Daoy (cell line): ENCODE results near the gene PHF5A. TPM values are rescaled to one million over a fixed set of nuclear protein-coding genes. Genes with fewer than 3 reads are reported as not detected.
A peak's percentile ranks its signal among the peaks of the same experiment; 100 is the strongest.
"Not testable (repeated sequence)": the region's sequence is repeated elsewhere in the genome, so short reads cannot be mapped to it uniquely, and the experiment has no call there.

Experiments used
- DNase-seq: peaks from one replicate; pipeline ENCODE4 v3.0.0-alpha.2; 2015; ENCODE audit warnings: low read depth
- total RNA-seq: library from RNA; depleted of rRNA; stranded (reverse); fragments of >200 nt; shearing (Covaris generic); gene quantifications from 2 replicates; pipeline ENCODE4 v1.2.3, GENCODE V29; 2014

The PHF5A gene
- total RNA-seq, 1 experiment from 2014 or later: 148 TPM

DNA sequence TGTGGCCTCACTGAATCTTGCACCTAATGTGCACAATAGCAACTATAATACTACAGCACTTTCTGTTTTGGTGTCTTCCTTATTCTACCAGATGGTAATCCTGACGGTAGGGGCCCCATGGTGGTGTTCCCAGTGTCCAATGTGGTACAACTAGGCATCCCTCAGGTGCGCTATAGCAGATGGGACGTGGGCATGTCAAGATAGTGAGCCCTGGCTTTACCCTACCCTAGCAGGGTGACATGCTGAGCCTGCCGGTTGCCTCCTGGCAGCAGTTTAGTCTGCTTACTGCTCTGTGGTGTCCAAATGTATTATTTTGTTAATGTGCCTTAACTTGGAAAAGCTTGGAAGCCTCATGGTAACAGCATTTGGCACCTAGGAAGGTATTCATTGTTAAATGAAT is 19.6 kb upstream of the PHF5A start:
- DNase-seq: no peak

DNA sequence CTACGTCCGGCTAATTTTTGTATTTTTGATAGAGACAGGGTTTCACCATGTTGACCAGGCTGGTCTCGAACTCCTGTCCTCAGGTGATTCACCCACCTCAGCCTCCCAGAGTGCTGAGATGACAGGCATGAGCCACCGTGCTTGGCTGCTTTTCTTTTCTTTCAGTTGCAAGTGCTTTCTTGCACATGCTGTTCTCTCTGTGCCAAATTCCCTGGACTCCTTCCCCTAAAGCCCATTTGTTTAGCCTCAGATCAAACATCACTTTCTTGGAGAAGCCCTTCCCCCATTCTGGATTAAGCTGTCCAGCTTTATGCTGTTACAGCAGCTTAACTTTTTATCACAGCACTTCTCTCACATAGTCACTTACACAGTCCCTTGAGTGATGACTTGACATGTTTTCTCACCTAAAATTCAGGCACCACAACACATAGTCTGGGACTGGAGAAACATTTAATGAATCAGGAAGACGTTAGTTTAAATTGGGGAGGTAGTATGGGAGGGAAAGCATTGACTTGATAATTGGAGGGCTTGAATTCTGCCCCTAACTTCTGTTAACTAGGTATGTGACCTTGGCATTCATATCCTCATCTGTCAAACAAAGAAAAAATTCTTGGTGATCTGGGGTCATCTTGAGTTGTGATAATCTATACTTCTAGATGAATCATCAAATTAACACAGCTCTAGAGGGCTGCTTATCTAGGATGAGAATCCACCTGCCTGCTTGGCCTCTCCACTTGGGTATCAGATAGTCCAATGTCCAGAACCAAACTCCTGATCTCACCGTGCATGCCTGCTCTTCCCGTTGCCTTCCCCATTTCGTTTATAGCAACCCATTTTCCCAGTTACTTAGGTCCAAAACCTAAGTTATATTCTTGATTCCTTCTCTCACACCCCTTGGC is 18.8 kb upstream of the PHF5A start:
- no peak for DNase-seq

DNA sequence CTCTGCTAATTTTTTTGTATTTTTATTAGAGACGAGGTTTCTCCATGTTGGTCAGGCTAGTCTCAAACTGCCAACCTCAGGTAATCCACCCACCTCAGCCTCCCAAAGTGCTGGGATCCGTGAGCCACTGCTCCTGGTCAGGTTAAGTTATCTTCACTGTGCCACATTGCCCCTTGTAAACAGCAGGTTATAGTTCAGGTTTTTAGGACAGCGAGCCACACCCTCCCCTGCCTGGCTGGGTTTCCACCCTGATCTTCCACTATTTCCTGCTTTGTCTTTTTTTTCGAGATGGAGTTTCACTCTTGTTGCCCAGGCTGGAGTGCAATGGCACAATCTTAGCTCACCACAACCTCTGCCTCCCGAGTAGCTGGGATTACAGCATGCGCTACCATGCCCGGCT is 16.5 kb upstream of the PHF5A start:
- DNase-seq: no peak

- peak; percentile 16 for DNase-seq
These were observed 13.9 kb upstream of the PHF5A start for GRCh38 chr22:41482319-41482935.

DNA sequence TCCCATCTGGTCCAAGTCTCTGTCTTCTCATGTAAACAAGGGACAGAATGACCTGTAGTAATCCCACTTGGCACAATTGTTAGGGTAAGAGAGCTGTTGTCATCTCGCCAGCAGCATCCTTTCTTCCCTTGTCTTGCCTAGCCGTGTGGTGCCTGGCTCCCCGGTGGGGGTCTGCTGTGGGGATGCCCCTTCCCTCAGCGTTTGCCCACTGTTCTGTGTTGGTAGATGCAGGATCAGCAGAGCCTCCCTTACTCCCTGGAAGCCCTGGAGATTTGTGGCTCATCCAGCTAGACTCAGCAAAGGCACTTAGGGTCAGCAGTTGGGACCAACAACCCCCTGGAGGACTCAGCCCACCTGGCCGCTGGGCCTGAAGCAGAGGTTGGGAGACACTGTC is 13.4 kb upstream of the PHF5A start:
- no peak for DNase-seq

GRCh38 chr22:41481131-41481830 is 12.8 kb upstream of the PHF5A start:
- DNase-seq: peak; percentile 19

DNA sequence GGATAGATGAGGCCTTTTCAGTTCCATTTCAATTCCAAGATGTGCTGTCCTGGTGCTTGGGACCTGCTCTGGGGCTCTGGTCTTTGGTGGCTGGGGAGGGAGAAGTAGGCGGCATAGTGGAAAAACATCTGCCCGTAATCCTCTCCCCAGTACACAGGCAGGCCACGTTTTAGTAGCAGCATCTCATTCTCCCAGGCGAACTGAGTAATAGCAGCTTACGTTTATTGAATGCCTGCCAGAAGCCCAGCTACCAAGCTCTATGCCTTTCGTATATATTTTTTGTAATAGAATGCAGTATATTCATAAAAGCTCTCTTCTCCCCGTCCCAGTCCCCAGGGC is 11.9 kb upstream of the PHF5A start:
- peak; percentile 34 for DNase-seq

GRCh38 chr22:41479671-41480396 is 11.3 kb upstream of the PHF5A start:
- DNase-seq: peak; percentile 35

DNA sequence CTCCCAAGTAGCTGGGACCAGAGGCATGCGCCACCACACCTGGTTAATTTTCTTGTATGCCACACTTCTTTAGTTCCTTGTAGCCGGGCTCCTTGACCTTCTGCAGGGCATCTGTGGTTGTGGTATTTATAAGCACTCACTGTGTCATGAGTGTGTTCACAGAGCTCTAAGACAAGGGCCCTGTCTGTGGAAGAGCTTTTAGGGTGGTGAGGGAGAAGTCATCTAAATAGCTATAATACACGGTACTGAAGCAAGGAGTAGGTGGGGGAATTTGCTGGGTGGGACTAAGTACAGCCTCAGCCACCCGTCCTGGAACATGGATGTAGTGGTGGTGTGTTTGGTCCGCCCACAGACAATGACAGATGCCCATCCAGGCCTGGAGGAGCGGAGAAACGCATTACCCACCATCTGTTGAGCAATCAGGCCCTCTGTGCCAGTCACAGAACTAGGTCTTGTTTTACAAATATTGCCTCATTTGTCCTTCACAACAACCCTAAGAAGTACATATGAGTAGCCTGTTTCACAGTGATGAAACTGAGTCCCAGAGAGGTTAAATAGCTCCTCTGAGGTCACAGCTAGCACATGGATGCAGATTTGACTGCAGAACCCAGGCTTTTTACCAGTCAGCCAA is 10.5 kb upstream of the PHF5A start:
- DNase-seq: no peak

- DNase-seq: no peak
These were observed 10.0 kb upstream of the PHF5A start for GRCh38 chr22:41478473-41478872.

DNA sequence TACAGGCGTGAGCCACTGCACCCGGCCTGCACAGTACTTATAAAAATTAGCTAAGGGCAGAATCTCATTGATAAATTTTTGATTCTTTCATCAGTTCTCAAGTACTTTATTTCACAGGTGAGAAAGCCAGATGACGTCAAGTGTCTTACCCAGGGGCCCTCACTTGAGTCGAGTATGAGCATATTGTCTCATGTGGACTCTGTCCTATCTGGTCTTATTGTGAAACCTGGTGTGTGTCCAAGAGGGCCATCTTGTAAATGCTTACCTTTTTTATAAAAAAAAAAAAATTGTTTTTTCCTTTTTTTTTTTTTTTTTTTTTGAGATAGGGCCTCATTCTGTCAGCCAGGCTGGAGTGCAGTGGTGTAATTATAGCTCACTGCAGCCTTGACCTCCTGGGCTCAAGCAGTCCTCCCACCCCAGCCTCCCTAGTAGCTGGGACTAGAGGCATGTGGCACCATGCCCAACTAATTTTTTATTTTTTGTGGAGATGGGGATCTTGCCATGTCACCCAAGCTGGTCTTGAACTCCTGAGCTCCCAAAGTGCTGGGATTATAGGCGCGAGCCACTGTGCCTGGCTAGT is 6.5 kb upstream of the PHF5A start:
- DNase-seq: no peak

DNA sequence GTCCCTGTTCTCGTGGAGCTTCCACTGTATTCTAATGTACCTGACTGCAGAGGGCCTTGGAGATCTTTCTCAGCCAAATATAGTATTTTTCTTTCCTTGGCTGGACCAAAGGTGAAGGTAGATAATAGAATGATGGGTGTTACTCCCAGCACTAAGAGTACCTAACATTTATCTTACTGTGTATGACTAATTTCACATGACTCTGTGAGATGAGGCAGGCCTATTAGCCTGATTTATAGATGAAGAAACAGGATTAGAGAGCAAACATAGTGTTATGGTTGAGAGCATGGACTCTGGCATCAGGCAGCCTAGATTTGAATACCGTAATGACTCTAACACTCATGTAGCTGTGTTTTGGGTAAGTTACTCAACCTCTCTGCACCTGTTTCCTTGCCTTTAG is 3.1 kb upstream of the PHF5A start:
- DNase-seq: no peak

- DNase-seq: no peak
These were observed 2.4 kb upstream of the PHF5A start for GRCh38 chr22:41470886-41471285.

GRCh38 chr22:41469218-41469851 is 843 bp upstream of the PHF5A start:
- DNase-seq: peak; percentile 42

- DNase-seq: no peak
These were observed 6.6 kb downstream of the PHF5A start for GRCh38 chr22:41461901-41462300.

- not testable (repeated sequence) for DNase-seq
These were observed 8.4 kb downstream of the PHF5A start for GRCh38 chr22:41460071-41460470.

DNA sequence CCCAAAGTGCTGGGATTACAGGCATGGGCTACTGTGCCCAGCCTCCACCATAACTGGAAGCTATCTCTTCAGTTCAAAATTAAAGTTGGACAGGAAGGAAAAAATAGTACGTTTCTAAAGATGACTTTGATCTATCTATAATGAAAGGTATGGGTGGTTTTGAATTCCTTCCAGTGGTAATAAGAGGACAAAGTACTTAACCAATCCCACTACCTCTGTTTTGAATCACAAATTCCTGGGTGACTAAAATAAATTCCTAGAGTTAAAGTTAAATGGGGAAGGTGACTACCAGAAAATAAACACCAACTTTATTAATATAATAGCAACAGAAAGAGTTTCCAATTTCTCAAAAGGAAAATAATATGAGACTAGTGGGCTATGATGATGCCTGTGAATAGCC is 9.1 kb downstream of the PHF5A start:
- DNase-seq: no peak

DNA sequence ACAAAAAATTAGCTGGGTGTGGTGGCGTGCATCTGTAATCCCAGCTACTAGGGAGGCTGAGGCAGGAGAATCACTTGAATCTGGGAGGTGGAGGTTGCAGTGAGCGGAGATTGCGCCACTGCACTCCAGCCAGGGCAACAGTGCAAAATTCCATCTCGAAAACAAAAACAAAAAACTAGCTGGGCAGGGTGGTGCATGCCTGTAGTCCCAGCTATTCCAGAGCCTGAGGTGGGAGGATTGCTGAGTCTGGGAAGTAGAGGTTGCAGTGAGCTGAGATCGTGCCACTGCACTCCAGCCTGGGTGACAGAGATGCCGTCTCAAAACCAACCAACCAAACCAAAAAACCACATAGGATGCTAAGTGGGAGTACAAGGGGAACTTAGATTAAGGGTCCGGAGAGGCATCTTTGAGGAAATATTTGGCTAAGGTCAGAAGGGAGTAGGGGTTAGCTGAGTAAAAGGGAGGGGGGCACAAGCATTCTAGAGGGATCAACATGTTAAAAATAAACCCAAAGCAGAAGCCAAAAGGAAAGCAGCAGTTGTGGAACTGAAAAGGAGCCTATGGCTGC is 10.2 kb downstream of the PHF5A start:
- DNase-seq: no peak

DNA sequence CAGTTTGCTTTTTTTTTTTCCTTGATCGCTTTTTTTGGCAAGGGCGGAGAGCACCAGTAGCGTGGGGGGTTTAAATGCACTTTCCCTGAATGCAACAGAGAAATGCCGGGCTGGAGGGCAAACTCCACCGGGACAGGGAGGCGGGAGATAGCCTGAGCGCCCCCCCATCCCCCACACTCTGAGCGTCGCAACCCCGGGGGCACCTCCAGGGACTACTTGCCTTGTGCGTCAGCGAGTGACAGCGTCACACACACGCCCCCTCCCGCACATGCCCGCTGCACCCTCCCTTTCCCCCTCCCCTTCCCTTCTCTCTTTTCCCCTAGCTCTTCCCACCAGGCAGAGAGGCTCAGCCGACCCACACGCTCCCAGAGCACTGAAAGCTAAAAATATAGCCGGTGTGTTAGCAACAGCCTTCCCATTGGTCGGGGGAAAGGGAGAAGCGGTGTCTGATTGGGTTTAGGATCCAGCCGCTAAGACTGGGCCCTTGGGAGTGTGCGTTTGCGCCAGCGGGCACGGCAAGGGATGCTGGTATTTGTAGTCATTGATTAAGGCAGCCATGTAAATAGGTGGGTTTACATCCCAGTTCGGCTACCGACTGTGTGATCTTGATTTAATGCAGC is 20.2 kb downstream of the PHF5A start:
- DNase-seq: peak; percentile 98
